ENCODE results near the gene MRPL36. TPM values are rescaled to one million over a fixed set of nuclear protein-coding genes. Genes with fewer than 3 reads are reported as not detected.
"Not testable (repeated sequence)": the region's sequence is repeated elsewhere in the genome, so short reads cannot be mapped to it uniquely, and the experiment has no call there.

Gene MRPL36
- total RNA-seq, 1 experiment from 2014 or later = 79.9 TPM

DNA sequence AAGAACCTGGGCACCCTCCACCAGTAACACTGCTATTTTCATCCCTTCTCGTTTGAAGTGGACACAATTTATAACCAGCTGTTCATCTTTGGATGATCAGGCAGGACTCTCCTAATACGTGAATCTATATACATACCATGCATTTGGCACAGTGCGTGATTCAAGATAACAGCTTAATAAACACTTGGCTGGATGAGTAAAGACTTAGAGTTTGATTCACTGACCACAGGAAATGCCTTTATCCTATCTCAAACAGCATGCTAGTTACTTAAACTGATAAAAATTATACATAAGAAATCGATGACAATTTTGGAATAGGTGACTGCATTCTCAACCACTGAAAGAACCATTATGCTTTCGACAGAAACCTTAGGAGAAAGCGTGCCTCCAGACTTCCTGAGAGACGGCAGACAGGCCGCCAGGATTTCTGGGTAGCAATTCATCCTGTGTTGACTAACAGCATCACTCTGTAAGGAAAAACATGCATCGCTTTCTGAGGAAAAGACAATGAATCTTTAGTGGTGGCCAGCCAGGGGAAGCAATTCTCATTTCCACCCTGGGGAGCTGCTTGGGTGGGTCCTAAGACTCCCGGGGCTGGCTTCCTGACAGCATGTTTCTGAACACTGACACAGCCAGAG is 9.7 kb downstream of the MRPL36 start:
- H3K36me3 ChIP-seq (ENCODE audit: control insufficient read depth, insufficient read depth, low read length) = no peaks in the 10 kb centered on the region
- peak overlapping the region in 1 of 2 experiments; percentile 3; a peak in 2 of 4 replicates for H3K4me3 ChIP-seq (ENCODE audit: low read depth in 2 of 2, low read length in 2 of 2)
- no peaks in the 10 kb centered on the region for H3K9me3 ChIP-seq (ENCODE audit: control insufficient read depth, insufficient read depth, low read depth, low read length)
- peak overlapping the region; percentile 23; the same call in 1 of the 2 replicates for H3K27ac ChIP-seq (ENCODE audit: low read length)
- DNase-seq (ENCODE audit: low read depth, low spot score) (no peak), ATAC-seq (peak; percentile 68)
- TF ChIP-seq POLR2AphosphoS5 (IDR thresholded peaks at IDR 0.05; ENCODE audit: low read depth, low read length) (no peak), TCF7L2 (IDR thresholded peaks at IDR 0.05; ENCODE audit: low read depth, low read length) (no peak)
- TF ChIP-seq, protein P1, sequence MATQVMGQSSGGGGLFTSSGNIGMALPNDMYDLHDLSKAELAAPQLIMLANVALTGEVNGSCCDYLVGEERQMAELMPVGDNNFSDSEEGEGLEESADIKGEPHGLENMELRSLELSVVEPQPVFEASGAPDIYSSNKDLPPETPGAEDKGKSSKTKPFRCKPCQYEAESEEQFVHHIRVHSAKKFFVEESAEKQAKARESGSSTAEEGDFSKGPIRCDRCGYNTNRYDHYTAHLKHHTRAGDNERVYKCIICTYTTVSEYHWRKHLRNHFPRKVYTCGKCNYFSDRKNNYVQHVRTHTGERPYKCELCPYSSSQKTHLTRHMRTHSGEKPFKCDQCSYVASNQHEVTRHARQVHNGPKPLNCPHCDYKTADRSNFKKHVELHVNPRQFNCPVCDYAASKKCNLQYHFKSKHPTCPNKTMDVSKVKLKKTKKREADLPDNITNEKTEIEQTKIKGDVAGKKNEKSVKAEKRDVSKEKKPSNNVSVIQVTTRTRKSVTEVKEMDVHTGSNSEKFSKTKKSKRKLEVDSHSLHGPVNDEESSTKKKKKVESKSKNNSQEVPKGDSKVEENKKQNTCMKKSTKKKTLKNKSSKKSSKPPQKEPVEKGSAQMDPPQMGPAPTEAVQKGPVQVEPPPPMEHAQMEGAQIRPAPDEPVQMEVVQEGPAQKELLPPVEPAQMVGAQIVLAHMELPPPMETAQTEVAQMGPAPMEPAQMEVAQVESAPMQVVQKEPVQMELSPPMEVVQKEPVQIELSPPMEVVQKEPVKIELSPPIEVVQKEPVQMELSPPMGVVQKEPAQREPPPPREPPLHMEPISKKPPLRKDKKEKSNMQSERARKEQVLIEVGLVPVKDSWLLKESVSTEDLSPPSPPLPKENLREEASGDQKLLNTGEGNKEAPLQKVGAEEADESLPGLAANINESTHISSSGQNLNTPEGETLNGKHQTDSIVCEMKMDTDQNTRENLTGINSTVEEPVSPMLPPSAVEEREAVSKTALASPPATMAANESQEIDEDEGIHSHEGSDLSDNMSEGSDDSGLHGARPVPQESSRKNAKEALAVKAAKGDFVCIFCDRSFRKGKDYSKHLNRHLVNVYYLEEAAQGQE (IDR thresholded peaks at IDR 0.05; ENCODE audit: insufficient read depth in 1 of 2, low read depth in 2 of 2, low read length in 1 of 2) = no peak
- TF ChIP-seq, protein P2, sequence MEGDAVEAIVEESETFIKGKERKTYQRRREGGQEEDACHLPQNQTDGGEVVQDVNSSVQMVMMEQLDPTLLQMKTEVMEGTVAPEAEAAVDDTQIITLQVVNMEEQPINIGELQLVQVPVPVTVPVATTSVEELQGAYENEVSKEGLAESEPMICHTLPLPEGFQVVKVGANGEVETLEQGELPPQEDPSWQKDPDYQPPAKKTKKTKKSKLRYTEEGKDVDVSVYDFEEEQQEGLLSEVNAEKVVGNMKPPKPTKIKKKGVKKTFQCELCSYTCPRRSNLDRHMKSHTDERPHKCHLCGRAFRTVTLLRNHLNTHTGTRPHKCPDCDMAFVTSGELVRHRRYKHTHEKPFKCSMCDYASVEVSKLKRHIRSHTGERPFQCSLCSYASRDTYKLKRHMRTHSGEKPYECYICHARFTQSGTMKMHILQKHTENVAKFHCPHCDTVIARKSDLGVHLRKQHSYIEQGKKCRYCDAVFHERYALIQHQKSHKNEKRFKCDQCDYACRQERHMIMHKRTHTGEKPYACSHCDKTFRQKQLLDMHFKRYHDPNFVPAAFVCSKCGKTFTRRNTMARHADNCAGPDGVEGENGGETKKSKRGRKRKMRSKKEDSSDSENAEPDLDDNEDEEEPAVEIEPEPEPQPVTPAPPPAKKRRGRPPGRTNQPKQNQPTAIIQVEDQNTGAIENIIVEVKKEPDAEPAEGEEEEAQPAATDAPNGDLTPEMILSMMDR (IDR thresholded peaks at IDR 0.05) = no peak
- peaks cover 22% of the 10 kb centered on the region for H3K4me1 ChIP-seq (ENCODE audit: control insufficient read depth, insufficient read depth, low read length)
- in situ Hi-C loops (cut with HindIII; ENCODE audit: low pct_unique_long_range_greater_than_20kb, low sequenced_read_pairs) = no loop called here
- CTCF ChIA-PET = no interaction called here
- intact Hi-C loops (cut with micrococcal nuclease; ENCODE audit: unreplicated experiment) = no loop called here
- POLR2A ChIA-PET = no interaction called here
- no TSS peak for BruUV-seq (replicated peaks)
- no peaks in the 10 kb centered on the region for H3K27me3 ChIP-seq (ENCODE audit: control insufficient read depth, insufficient read depth, low read length)

DNA sequence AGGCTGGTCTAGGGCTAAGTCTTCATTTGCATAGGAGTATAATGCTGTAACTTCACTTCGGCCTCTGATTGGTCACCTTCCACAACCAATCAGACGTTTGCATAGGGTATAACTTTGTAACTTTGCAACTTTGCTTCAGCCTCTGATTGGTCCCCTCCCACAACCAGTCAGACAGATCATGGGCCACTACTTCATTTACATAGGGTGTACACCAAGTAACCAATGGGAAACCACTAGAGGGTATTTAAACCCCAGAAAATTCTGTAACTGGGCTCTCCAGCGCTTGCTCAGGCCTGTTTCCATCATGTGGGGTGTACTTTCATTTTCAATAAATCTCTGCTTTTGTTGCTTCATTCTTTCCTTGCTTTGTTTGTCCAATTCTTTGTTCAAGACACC is 10.2 kb downstream of the MRPL36 start:
- POLR2A ChIA-PET; DNase-seq (ENCODE audit: low read depth, low spot score); BruUV-seq (replicated peaks); H3K9me3 ChIP-seq (ENCODE audit: control insufficient read depth, insufficient read depth, low read depth, low read length); in situ Hi-C loops (cut with HindIII; ENCODE audit: low pct_unique_long_range_greater_than_20kb, low sequenced_read_pairs); H3K27me3 ChIP-seq (ENCODE audit: control insufficient read depth, insufficient read depth, low read length); intact Hi-C loops (cut with micrococcal nuclease; ENCODE audit: unreplicated experiment); CTCF ChIA-PET; H3K27ac ChIP-seq (ENCODE audit: low read length); H3K36me3 ChIP-seq (ENCODE audit: control insufficient read depth, insufficient read depth, low read length): not testable (repeated sequence)
- Histone ChIP-seq H3K4me1 (ENCODE audit: control insufficient read depth, insufficient read depth, low read length) (peaks cover 20% of the 10 kb centered on the region), H3K4me3 (ENCODE audit: low read depth in 2 of 2, low read length in 2 of 2) (peak overlapping the region in 1 of 2 experiments; percentile 3; a peak in 2 of 4 replicates)
- peak; percentile 46 for ATAC-seq

DNA sequence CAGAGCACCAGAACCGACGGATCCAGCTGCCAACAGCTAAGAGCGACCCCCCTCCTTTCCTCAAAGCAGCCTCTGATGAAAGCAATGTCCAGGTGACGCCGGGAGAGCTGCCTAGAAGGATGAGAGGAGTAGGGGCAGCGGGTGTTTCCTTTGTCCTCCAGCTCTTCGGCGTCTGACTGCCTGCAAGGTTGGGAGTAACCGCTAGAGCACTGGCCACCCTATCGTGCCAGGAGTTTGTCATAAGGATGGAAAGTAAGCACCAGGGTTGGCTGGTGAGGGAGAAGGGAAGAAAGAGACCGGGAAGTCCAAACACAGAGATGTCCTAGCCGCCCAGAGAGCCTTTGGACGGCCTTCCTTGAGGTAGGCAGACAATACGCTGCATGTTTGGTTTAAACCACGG is 10.8 kb downstream of the MRPL36 start:
- CTCF ChIA-PET = no interaction called here
- H3K4me3 ChIP-seq (ENCODE audit: low read depth in 2 of 2, low read length in 2 of 2) = no peak overlapping the region
- ATAC-seq = no peak
- BruUV-seq (replicated peaks) = no TSS peak
- no peaks in the 10 kb centered on the region for H3K36me3 ChIP-seq (ENCODE audit: control insufficient read depth, insufficient read depth, low read length)
- intact Hi-C loops (cut with micrococcal nuclease; ENCODE audit: unreplicated experiment) = no loop called here
- in situ Hi-C loops (cut with HindIII; ENCODE audit: low pct_unique_long_range_greater_than_20kb, low sequenced_read_pairs) = no loop called here
- POLR2A ChIA-PET = no interaction called here
- TF ChIP-seq, protein P2 (IDR thresholded peaks at IDR 0.05) = no peak
- TF ChIP-seq SIN3A (IDR thresholded peaks at IDR 0.05; ENCODE audit: borderline replicate concordance, insufficient read depth, low read depth, low read length) (no peak), TCF7L2 (IDR thresholded peaks at IDR 0.05; ENCODE audit: low read depth, low read length) (no peak), POLR2AphosphoS5 (IDR thresholded peaks at IDR 0.05; ENCODE audit: low read depth, low read length) (no peak)
- TF ChIP-seq, protein P1 (IDR thresholded peaks at IDR 0.05; ENCODE audit: insufficient read depth in 1 of 2, low read depth in 2 of 2, low read length in 1 of 2) = no peak
- H3K4me1 ChIP-seq (ENCODE audit: control insufficient read depth, insufficient read depth, low read length) = peaks cover 15% of the 10 kb centered on the region
- DNase-seq (ENCODE audit: low read depth, low spot score) = no peak
- H3K27me3 ChIP-seq (ENCODE audit: control insufficient read depth, insufficient read depth, low read length) = no peaks in the 10 kb centered on the region
- H3K9me3 ChIP-seq (ENCODE audit: control insufficient read depth, insufficient read depth, low read depth, low read length) = no peaks in the 10 kb centered on the region
- no peak overlapping the region for H3K27ac ChIP-seq (ENCODE audit: low read length)
